Natural killer cell (primary cell): Measurements from ENCODE around the gene SPATA32. TPM values are rescaled to one million over a fixed set of nuclear protein-coding genes. Genes with fewer than 3 reads are reported as not detected.

ENCODE experiments used
- ATAC-seq, 3 donors: fragments of 150-1000 bp in 2 of 3; fragments of 200-7000 bp in 1 of 3; cut with Tn5 transposase; 1 replicate in 1 of 3; 2 replicates in 2 of 3; pipeline ENCODE4 v1.10.0; 2021; ENCODE audit warnings: mild to moderate bottlenecking in 2 of 3, moderate library complexity in 2 of 3
- DNase-seq, 2 donors: peaks; one replicate each; pipeline versions ENCODE4 v3.0.0 to v3.0.0-alpha.2; 2013 to 2021; ENCODE audit warnings: mixed read lengths in 1 of 2
- H3K27ac ChIP-seq: one replicate; pipeline ENCODE4 v1.5.1; 2013; ENCODE audit warnings: mild to moderate bottlenecking, low read length
- H3K27me3 ChIP-seq: one replicate; pipeline ENCODE4 v1.6.1; 2013; ENCODE audit warnings: low read length; ENCODE audit not compliant: control insufficient read depth, insufficient read depth
- H3K36me3 ChIP-seq: one replicate; pipeline ENCODE4 v1.6.1; 2013; ENCODE audit warnings: low read length; ENCODE audit not compliant: control insufficient read depth, insufficient read depth
- H3K4me1 ChIP-seq: one replicate; pipeline ENCODE4 v1.6.1; 2013; ENCODE audit warnings: low read length; ENCODE audit not compliant: control insufficient read depth, insufficient read depth
- H3K4me3 ChIP-seq: one replicate; pipeline ENCODE4 v1.5.1; 2013; ENCODE audit warnings: low read length
- H3K9me3 ChIP-seq: one replicate; pipeline ENCODE4 v1.6.1; 2013; ENCODE audit warnings: low read length; ENCODE audit not compliant: control insufficient read depth, insufficient read depth
- H3K27ac Mint-ChIP-seq, 2 donors: one replicate each; pipeline ENCODE4 v1.8.0; 2022; ENCODE audit warnings: mild to moderate bottlenecking in 2 of 2, mixed read lengths in 2 of 2, moderate library complexity in 1 of 2
- H3K27me3 Mint-ChIP-seq, 2 donors: one replicate each; pipeline ENCODE4 v1.8.0; 2022; ENCODE audit warnings: low read depth in 2 of 2, mixed read lengths in 2 of 2
- H3K36me3 Mint-ChIP-seq: one replicate; pipeline ENCODE4 v1.8.0; 2022; ENCODE audit warnings: mixed read lengths
- H3K4me1 Mint-ChIP-seq, 2 donors: one replicate each; pipeline ENCODE4 v1.8.0; 2022; ENCODE audit warnings: mixed read lengths in 2 of 2
- H3K4me3 Mint-ChIP-seq: one replicate; pipeline ENCODE4 v1.8.0; 2022; ENCODE audit warnings: mild to moderate bottlenecking, moderate library complexity, mixed read lengths
- H3K9me3 Mint-ChIP-seq, 2 donors: one replicate each; pipeline ENCODE4 v1.8.0; 2022; ENCODE audit warnings: mixed read lengths in 2 of 2
- CTCF ChIP-seq: fragments of 200-600 bp; IDR thresholded peaks from one replicate; pipeline ENCODE4 v1.8.0; 2022; ENCODE audit warnings: antibody characterized with exemption
- WGBS: methylation state at CpG from one replicate; pipeline ENCODE4 v1.1.7; 2013; ENCODE audit warnings: missing lambda C conversion rate; ENCODE audit not compliant: insufficient coverage; 5-methylcytosine and 5-hydroxymethylcytosine counted together
- intact Hi-C: fragments of 100-400 bp; cut with micrococcal nuclease; formaldehyde crosslinking; loops from one replicate; pipeline ENCODE4 v1.14.2; 2022
- total RNA-seq, 4 donors: library from RNA; stranded (reverse); fragments of 120-200 nt in 1 of 4; gene quantifications; one replicate each; pipeline versions ENCODE4 v1.2.3 to v1.2.4, GENCODE V29; 2013 to 2022

SPATA32 gene
- total RNA-seq, 3 donors from 2014 or later (not counting 1 experiment from before 2014, with no cell fraction given), result 0.43 TPM; not detected in 2

DNA sequence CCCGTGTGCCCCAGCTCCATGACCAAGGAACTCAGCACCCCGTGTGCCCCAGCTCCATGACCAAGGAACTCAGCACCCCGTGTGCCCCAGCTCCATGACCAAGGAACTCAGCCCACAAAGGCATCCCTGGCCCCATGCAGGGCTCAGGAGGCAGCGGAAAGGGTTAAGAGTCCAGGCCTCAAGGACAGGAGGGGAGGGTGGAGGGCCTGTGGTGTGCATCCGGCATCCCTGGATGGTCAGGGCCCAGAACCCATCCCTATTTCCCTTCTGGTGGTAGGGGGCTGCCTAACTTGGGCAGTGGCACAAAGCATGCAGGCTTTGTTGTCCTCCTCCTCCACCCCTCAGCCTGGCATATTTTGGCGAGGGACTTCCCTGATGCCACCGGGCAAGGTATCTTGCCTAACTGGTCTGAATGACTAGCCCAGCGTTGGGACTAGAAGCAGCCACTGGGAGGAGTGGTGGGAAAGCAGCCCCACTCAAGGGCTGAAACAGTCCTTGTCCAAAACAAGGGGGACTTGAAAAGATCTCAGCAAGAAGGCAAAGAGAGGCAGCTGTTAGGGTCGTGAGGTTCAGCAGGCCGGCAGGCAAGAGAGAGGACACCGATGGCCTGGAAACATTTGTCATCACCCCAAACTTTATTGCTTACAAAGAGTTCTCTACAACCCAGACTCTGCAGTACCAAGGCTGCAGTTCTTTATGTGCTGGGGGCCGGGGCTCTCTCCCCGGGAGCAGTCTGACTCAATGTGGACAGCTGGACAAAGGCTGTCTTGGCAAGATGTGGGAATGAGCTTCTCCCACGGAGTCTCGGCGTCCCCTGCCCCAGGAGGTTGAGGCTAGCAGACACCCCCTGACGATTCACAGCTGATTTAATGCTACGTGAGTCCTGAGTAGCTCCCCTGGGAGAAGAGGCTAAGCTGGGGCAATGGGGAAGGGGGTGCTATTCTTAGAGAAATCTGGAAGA, 902 bp upstream of the SPATA32 start:
- intact Hi-C loops, result loop anchor here (2.0 kb wide), 1 partner anchor 16 kb away; no protein-coding TSS in a partner anchor
- H3K36me3 ChIP-seq, result peaks cover 37% of the 10 kb centered on the region
- H3K27ac Mint-ChIP-seq, result peak overlapping the region in 1 of 2 donors; percentile 81
- H3K27ac ChIP-seq, result peak overlapping the region; percentile 52
- no peaks in the 10 kb centered on the region for H3K9me3 Mint-ChIP-seq
- 81% methylated on average over 17 of the region's 18 CpGs for WGBS
- H3K4me3 Mint-ChIP-seq, result peak overlapping the region; percentile 84
- peaks cover 20% of the 10 kb centered on the region for H3K4me1 ChIP-seq
- no peaks in the 10 kb centered on the region for H3K36me3 Mint-ChIP-seq
- DNase-seq (no peak), ATAC-seq (peak in 1 of 3 donors; percentile 6)
- TF ChIP-seq CTCF, result no peak
- peak overlapping the region; percentile 62 for H3K4me3 ChIP-seq
- no peaks in the 10 kb centered on the region for H3K9me3 ChIP-seq
- H3K27me3 Mint-ChIP-seq, result no peaks in the 10 kb centered on the region
- peaks cover 0 to 15% of the 10 kb centered on the region in 2 donors for H3K4me1 Mint-ChIP-seq
- H3K27me3 ChIP-seq, result no peaks in the 10 kb centered on the region

- no peaks in the 10 kb centered on the region for H3K27me3 ChIP-seq
- peaks cover 0 to 21% of the 10 kb centered on the region in 2 donors for H3K4me1 Mint-ChIP-seq
- TF ChIP-seq CTCF, result no peak
- H3K36me3 ChIP-seq, result peaks cover 18% of the 10 kb centered on the region
- DNase-seq, result no peak
- H3K4me1 ChIP-seq, result peaks cover 20% of the 10 kb centered on the region
- H3K9me3 Mint-ChIP-seq, result no peaks in the 10 kb centered on the region
- no peaks in the 10 kb centered on the region for H3K27me3 Mint-ChIP-seq
- peak overlapping the region; percentile 59 for H3K4me3 Mint-ChIP-seq
- WGBS, result 93% methylated on average over 7 of the region's 7 CpGs
- H3K4me3 ChIP-seq, result no peak overlapping the region
- intact Hi-C loops, result no loop called here
- no peaks in the 10 kb centered on the region for H3K36me3 Mint-ChIP-seq
- no peak for ATAC-seq
- no peaks in the 10 kb centered on the region for H3K9me3 ChIP-seq
- H3K27ac ChIP-seq, result no peak overlapping the region
- H3K27ac Mint-ChIP-seq, result peak overlapping the region in 1 of 2 donors; percentile 75
These were observed 1.6 kb downstream of the SPATA32 start for GRCh38 chr17:45260204-45260783.

- Mint-ChIP-seq H3K4me1 (peaks cover 2 to 29% of the 10 kb centered on the region in 2 donors), H3K27ac (no peak overlapping the region), H3K27me3 (no peaks in the 10 kb centered on the region), H3K36me3 (no peaks in the 10 kb centered on the region), H3K9me3 (no peaks in the 10 kb centered on the region), H3K4me3 (no peak overlapping the region)
- intact Hi-C loops, result no loop called here
- Histone ChIP-seq H3K27ac (no peak overlapping the region), H3K36me3 (peaks cover 6% of the 10 kb centered on the region), H3K9me3 (no peaks in the 10 kb centered on the region), H3K4me3 (no peak overlapping the region), H3K4me1 (peaks cover 20% of the 10 kb centered on the region), H3K27me3 (no peaks in the 10 kb centered on the region)
- DNase-seq, result no peak
- WGBS, result 57% methylated on average over 4 of the region's 5 CpGs
- no peak for TF ChIP-seq CTCF
- ATAC-seq, result no peak
These were observed 2.9 kb downstream of the SPATA32 start for GRCh38 chr17:45258981-45259380.
